ENCODE data around the gene RTL3.

The RTL3 gene

DNA sequence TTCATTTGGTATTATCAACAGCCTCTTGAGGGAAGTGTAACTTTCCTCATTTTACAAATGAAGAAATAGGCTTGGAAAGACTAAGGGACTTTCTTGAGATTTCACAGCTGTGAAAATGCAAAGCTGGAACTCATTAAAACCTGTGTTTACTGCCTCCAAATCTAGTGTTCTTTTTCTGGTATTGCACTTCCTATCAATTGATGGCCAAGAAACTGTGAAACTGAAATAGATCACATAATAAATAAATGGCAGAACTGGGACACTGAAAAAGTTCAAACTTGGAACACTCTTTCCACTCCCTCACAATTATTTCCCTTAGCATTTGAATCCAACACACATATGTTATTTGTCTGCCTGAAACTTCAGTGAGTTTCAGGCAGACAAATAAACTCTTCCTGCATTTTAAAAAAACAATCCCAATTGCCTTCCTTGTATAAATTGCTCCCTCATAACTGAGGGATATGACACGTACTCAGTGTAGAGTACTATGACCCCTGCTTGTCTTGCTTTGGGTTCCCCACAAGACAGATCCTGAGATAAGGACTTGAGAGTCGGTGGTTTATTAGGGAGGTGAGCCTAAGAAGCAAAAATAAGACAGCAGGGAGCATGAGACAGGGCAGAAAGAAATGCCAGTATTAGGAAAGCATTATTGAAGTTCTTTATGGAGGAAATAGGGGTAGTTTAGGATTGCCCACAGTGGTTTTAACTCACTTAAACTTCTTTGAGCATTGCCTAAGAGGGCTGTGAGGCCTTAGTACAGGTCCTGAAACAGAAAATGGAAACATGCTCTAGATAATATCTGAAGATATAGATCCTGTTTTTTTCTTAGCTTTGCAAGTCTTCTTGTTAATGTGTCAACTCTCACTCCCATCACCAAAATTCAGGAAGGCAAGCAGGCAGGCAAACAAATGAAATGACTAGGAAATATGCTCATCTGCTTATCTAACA lies 33.9 kb downstream of the RTL3 start:
- TF ChIP-seq, protein P1, sequence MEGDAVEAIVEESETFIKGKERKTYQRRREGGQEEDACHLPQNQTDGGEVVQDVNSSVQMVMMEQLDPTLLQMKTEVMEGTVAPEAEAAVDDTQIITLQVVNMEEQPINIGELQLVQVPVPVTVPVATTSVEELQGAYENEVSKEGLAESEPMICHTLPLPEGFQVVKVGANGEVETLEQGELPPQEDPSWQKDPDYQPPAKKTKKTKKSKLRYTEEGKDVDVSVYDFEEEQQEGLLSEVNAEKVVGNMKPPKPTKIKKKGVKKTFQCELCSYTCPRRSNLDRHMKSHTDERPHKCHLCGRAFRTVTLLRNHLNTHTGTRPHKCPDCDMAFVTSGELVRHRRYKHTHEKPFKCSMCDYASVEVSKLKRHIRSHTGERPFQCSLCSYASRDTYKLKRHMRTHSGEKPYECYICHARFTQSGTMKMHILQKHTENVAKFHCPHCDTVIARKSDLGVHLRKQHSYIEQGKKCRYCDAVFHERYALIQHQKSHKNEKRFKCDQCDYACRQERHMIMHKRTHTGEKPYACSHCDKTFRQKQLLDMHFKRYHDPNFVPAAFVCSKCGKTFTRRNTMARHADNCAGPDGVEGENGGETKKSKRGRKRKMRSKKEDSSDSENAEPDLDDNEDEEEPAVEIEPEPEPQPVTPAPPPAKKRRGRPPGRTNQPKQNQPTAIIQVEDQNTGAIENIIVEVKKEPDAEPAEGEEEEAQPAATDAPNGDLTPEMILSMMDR (IDR thresholded peaks at IDR 0.05; ENCODE audit: extremely low read depth, insufficient read depth, missing control alignments), result no peak

GRCh38 chrX:78624426-78624825 lies 34.7 kb downstream of the RTL3 start:
- no peak for DNase-seq (ENCODE audit: low spot score)
- TF ChIP-seq, protein P1 (IDR thresholded peaks at IDR 0.05; ENCODE audit: extremely low read depth, insufficient read depth, missing control alignments), result no peak

More for the DNA sequence above, 33.9 kb downstream of the RTL3 start:
- DNase-seq (ENCODE audit: low spot score), result no peak
- in situ Hi-C loops (cut with MboI; ENCODE audit: low pct_unique_long_range_greater_than_20kb, low sequenced_read_pairs, unreplicated experiment), result no loop called here

DNA sequence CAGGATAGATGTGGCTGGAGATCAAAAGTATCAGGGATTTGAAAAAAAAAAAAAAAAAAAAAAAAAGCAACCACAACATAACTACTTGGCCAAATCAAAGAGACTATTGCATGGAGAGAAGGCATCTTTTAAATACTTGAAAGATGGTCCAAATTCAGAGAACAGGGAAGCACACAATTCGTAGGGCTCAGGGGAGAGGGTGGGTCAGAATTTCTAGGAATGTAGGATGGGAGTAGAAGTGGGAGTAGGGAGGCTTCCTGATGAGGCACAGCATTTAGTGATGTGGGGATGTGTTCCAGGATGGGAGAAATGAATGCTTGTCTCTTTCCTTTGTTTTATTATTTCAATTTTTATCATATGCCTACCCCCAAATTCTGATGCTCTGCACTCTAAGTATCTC lies 36.3 kb downstream of the RTL3 start:
- no peak for DNase-seq (ENCODE audit: low spot score)
- in situ Hi-C loops (cut with MboI; ENCODE audit: low pct_unique_long_range_greater_than_20kb, low sequenced_read_pairs, unreplicated experiment), result no loop called here
- TF ChIP-seq, protein P1 (IDR thresholded peaks at IDR 0.05; ENCODE audit: extremely low read depth, insufficient read depth, missing control alignments), result no peak

More at GRCh38 chrX:78624426-78624825, 34.7 kb downstream of the RTL3 start:
- in situ Hi-C loops (cut with MboI; ENCODE audit: low pct_unique_long_range_greater_than_20kb, low sequenced_read_pairs, unreplicated experiment), result no loop called here

DNA sequence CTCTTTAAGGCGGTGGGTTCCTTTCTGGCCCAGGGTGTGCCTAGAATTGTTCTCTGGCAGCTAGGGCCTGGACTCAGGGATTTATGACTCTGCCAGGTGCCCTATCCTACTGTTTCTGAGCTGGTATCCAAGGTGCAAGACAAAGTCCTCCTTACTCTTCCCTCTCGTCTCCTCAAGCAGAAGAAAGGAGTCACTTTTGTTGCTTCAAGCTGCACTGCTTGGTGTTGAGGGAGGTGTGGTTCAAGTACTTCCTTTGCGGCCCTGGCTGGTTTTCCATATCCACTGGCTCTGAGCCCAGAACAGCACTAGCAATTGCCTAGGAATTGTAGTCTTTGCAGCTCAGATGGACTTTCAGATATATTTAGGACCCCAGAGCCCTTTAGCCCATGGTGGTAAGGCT lies 39.3 kb downstream of the RTL3 start:
- DNase-seq (ENCODE audit: low spot score), result no peak
- in situ Hi-C loops (cut with MboI; ENCODE audit: low pct_unique_long_range_greater_than_20kb, low sequenced_read_pairs, unreplicated experiment), result no loop called here
- TF ChIP-seq, protein P1 (IDR thresholded peaks at IDR 0.05; ENCODE audit: extremely low read depth, insufficient read depth, missing control alignments), result no peak

DNA sequence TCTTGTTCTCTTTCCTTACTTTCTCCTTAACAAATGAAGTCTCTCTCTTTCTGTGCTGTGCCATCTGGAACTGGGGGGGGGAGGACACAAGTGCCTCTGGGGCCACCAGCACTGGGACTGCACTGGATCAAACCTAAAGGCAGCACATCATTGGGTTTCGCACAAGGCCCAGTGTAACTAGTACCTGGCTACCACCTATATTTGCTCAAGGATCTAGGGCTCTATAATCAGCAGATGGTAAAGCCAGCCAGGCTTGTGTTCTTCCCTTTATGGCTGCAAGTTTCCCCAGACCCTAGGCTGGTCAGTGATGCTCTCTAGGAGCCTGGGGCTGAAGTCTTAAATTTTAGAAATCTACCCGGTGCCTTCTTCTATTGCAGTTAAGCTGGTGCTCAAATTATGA lies 40.1 kb downstream of the RTL3 start:
- DNase-seq (ENCODE audit: low spot score), result no peak
- TF ChIP-seq, protein P1 (IDR thresholded peaks at IDR 0.05; ENCODE audit: extremely low read depth, insufficient read depth, missing control alignments), result no peak
- in situ Hi-C loops (cut with MboI; ENCODE audit: low pct_unique_long_range_greater_than_20kb, low sequenced_read_pairs, unreplicated experiment), result no loop called here

- DNase-seq (ENCODE audit: low spot score), result no peak
- in situ Hi-C loops (cut with MboI; ENCODE audit: low pct_unique_long_range_greater_than_20kb, low sequenced_read_pairs, unreplicated experiment), result no loop called here
- TF ChIP-seq, protein P1 (IDR thresholded peaks at IDR 0.05; ENCODE audit: extremely low read depth, insufficient read depth, missing control alignments), result no peak
These were observed 44.9 kb downstream of the RTL3 start for GRCh38 chrX:78614264-78614663.

Measured in GM13977 (cell line).